IPS DF 6.9 (cell line): Measurements from ENCODE around the gene SH3RF2.

ENCODE experiments used
- DNase-seq: peaks from one replicate; pipeline ENCODE4 v3.0.0-alpha.2; 2013; ENCODE audit warnings: low read depth, low spot score
- H3K27ac ChIP-seq: one replicate; pipeline ENCODE4 v1.5.1; 2013; ENCODE audit warnings: low read length, control low read depth
- H3K27me3 ChIP-seq: 2 replicates; pipeline ENCODE4 v1.6.1; 2013; ENCODE audit warnings: mild to moderate bottlenecking, low read length; ENCODE audit not compliant: control insufficient read depth, insufficient read depth
- H3K36me3 ChIP-seq: 2 replicates; pipeline ENCODE4 v1.6.1; 2013; ENCODE audit warnings: low read length; ENCODE audit not compliant: control insufficient read depth, insufficient read depth
- H3K4me1 ChIP-seq: 2 replicates; pipeline ENCODE4 v1.6.1; 2013; ENCODE audit warnings: low read length; ENCODE audit not compliant: control insufficient read depth, insufficient read depth
- H3K4me3 ChIP-seq: 2 replicates; pipeline ENCODE4 v1.5.1; 2013; ENCODE audit warnings: mild to moderate bottlenecking, low read length
- H3K9me3 ChIP-seq: 2 replicates; pipeline ENCODE4 v1.6.1; 2013; ENCODE audit warnings: low read length, inconsistent platforms; ENCODE audit not compliant: control insufficient read depth, insufficient read depth
- WGBS: extraction: QIAGEN DNeasy Blood & Tissue Kit; methylation state at CpG from one replicate; pipeline ENCODE4 v1.1.7; 2013; ENCODE audit warnings: mixed read lengths, missing lambda C conversion rate; ENCODE audit not compliant: insufficient read length, insufficient coverage; 5-methylcytosine and 5-hydroxymethylcytosine counted together

SH3RF2 gene

DNA sequence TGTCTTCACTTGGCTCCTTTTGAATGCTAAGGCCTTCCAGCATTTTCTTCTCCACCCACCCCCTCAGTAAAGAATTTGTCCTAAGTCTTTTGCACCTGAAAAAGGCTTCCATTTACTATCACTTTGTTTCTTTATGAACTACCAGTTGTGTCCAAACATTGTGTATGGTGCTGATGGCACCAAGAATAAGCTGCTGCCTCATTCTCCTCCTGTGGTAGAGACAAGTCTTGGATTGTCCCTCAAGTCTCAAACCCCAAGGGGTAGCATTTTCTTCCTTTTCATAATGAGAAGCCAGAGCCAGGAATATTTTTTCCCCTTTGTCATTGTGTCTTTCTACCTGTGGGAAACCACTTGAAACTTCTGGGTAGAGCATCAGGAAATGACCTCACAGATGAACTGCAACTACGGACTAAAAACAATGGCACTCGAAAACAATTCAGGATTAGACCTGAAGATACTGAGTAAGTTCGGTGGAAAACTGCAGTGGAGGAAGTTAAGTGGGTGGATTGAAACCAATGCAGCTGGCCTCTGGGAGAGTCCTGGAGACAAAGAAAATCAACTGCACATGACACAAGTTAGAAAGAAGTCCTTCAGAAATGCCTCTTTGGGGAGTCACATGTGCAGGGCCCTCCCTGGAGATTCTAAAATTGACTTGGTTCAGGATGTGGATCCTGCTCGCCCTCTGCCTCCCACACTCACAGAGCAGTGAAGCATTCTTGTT is 80.5 kb downstream of the SH3RF2 start:
- H3K36me3 ChIP-seq, result no peaks in the 10 kb centered on the region
- no peaks in the 10 kb centered on the region for H3K4me1 ChIP-seq
- H3K27ac ChIP-seq, result no peak overlapping the region
- DNase-seq, result no peak
- no peaks in the 10 kb centered on the region for H3K9me3 ChIP-seq
- WGBS, result no CpG with 5 or more reads among the region's 4 CpGs
- H3K4me3 ChIP-seq, result no peak overlapping the region
- H3K27me3 ChIP-seq, result no peaks in the 10 kb centered on the region

DNA sequence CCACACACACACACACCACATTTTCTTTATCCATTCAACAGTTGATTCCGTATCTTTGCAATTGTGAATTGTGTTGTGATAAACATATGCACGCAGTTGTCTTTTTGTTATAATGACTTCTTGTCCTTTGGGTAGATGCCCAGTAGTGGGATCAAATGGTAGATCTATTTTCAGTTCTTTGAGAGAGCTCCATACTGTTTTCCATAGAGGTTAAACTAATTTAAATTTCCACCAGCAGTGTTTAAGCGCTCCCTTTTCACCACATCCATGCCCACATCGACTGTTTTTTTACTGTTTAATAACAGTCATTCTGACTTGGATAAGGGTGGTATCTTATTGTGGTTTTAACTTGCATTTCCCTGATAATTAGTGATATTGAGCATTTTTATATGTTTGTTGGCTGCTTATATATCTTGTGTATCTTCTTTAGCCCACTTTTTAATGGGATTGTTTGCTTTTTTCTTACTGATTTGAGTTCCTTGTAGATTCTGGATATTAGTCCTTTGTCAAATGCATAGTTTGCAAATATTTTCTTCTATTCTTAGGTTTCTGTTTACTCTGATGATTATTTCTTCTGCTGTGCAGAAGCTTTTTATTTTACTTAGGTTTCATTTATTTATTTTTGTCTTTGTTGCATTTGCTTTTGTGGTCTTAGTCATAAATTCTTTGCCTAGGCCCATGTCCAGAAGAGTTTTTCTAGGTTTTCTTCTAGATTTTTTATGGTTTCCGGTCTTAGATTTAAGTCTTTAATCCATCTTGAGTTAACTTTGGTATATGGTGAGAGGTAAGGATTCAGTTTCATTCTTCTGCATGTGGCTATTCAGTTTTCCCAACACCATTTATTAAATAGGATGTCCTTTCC is 82.4 kb downstream of the SH3RF2 start:
- Histone ChIP-seq H3K9me3 (no peaks in the 10 kb centered on the region), H3K36me3 (no peaks in the 10 kb centered on the region), H3K4me1 (no peaks in the 10 kb centered on the region), H3K27me3 (no peaks in the 10 kb centered on the region), H3K27ac (no peak overlapping the region), H3K4me3 (no peak overlapping the region)
- no peak for DNase-seq
- no CpG with 5 or more reads among the region's 5 CpGs for WGBS

DNA sequence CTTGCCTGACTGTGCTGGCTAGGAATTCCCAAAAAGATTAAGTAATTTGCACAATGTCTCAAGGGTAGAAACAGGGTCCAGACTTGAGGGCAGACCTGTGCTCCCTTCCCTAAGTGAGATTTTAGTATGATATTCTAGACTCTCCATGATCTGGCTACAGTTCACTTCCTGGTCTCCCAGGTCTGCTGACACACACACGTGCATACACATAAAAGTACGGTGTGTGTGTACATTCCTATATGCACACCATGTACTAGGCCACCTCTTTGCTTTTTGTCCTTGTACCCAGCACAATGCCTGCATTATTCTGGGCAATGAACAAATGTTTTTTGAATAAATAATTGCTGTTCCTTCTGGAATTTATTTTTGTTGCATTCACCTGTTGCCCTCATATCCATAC is 83.7 kb downstream of the SH3RF2 start:
- no CpG with 5 or more reads among the region's 2 CpGs for WGBS
- no peaks in the 10 kb centered on the region for H3K9me3 ChIP-seq
- no peak overlapping the region for H3K4me3 ChIP-seq
- no peak overlapping the region for H3K27ac ChIP-seq
- H3K4me1 ChIP-seq, result peaks cover under 1% of the 10 kb centered on the region; the same call in 1 of the 2 replicates
- no peaks in the 10 kb centered on the region for H3K36me3 ChIP-seq
- DNase-seq, result no peak
- H3K27me3 ChIP-seq, result no peaks in the 10 kb centered on the region

DNA sequence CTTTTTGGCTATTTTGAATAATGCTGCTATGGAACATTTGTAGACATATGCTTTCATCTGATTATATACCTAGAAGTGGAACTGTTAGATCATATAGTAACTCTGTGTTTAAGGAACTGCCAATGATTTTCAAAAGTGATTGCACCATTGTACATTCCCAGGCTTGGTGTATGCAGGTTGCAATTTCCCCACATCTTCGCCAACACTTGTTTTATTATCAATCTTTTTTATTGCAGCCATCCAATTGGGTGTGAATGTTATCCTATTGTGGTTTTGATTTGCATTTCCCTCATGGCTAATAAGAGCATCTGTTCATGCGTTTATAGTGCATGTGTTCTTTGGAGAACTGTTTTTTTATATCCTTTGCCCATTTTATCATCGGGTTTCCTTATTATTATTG is 87.7 kb downstream of the SH3RF2 start:
- Histone ChIP-seq H3K27ac (no peak overlapping the region), H3K4me3 (no peak overlapping the region), H3K36me3 (no peaks in the 10 kb centered on the region), H3K27me3 (no peaks in the 10 kb centered on the region), H3K9me3 (no peaks in the 10 kb centered on the region), H3K4me1 (peaks cover 4% of the 10 kb centered on the region; the same call in 1 of the 2 replicates)
- no CpG with 5 or more reads among the region's 3 CpGs for WGBS
- no peak for DNase-seq

DNA sequence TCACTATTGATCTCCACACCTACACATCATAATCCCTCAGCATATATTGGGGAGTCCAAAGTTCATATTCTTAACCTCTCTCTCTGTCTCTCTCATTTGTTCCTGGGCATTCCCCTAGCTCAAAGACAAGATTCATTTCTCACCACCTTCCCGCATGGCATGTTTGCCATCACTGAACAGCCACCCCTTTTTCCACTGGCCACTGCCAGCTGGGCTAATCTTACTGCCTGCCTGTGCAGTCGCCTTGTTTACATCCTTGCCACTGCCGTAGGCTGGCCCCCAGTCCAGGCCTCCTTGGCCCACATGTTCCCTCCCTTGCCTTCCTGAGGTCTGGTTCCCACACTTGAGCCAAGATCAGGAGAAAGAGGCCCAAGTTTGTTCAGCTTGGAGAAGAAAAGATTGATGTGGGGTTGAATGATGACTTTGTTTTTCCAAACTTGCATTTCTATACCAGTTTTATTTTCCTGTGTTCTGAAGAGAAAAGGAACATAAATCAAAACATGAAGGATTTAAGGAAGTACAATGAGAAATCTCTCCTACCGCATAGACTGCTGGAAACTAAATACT is 88.8 kb downstream of the SH3RF2 start:
- H3K9me3 ChIP-seq, result no peaks in the 10 kb centered on the region
- WGBS, result no CpG with 5 or more reads among the region's 4 CpGs
- no peaks in the 10 kb centered on the region for H3K27me3 ChIP-seq
- peaks cover 4% of the 10 kb centered on the region; the same call in 1 of the 2 replicates for H3K4me1 ChIP-seq
- DNase-seq, result no peak
- H3K4me3 ChIP-seq, result no peak overlapping the region
- no peak overlapping the region for H3K27ac ChIP-seq
- H3K36me3 ChIP-seq, result no peaks in the 10 kb centered on the region

DNA sequence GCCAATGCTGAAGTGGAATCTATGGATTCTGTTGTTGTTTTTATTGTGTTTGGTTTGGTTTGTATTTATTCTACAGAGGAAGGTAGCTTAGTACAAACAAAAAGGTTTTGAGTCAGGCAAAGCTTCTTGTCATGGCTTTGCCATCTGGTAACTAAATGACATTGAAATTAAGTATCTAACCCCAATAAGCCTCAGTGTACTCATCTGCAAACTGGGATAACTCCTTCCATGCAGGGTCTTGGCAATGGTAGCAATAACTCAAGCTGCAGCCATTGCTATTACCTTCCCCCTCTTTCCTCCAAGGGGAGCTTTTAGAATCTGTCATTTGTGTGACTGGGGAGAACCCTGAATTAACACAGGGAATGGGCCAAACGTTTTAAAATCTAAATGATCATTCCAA is 89.3 kb downstream of the SH3RF2 start:
- Histone ChIP-seq H3K27me3 (no peaks in the 10 kb centered on the region), H3K4me3 (no peak overlapping the region), H3K9me3 (no peaks in the 10 kb centered on the region), H3K4me1 (peaks cover 4% of the 10 kb centered on the region; the same call in 1 of the 2 replicates), H3K36me3 (no peaks in the 10 kb centered on the region), H3K27ac (no peak overlapping the region)
- WGBS, result no CpG with 5 or more reads among the region's 1 CpG
- no peak for DNase-seq

DNA sequence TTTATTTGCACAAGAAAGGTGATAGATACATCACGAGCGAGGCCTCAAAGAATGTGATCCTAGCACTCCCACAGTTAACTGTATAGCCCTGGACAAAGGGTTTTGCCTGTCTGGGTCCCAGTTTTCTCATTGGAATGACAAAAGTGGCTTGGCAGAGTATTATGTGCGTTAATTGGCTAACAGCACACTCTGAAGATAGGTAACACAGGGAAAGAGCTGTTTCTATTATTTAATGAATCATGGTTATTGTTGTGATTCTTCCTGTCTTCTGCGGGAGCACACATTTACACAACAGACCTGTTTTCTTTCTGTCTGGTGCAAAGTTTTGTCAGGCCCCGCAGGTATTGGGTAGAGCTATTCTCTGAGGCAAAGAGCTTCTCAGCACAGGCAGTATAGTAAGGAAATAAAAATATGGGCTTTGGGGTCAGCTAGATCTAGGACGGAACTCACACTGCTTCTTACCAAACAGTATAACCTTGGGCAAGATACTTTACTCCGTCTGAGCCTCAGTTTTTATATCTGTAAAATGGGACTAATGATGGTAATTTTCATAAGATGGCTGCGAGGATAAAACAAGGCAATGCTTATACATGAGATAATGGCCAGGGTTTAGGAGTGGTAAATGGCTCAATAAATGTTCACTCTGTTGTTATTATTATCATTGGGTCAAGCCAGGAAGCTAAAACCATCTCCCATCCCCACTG is 90.1 kb downstream of the SH3RF2 start:
- no peaks in the 10 kb centered on the region for H3K27me3 ChIP-seq
- no peaks in the 10 kb centered on the region for H3K36me3 ChIP-seq
- no peaks in the 10 kb centered on the region for H3K9me3 ChIP-seq
- no peak overlapping the region for H3K27ac ChIP-seq
- WGBS, result no CpG with 5 or more reads among the region's 8 CpGs
- DNase-seq, result no peak
- peaks cover 4% of the 10 kb centered on the region; the same call in 1 of the 2 replicates for H3K4me1 ChIP-seq
- no peak overlapping the region for H3K4me3 ChIP-seq

DNA sequence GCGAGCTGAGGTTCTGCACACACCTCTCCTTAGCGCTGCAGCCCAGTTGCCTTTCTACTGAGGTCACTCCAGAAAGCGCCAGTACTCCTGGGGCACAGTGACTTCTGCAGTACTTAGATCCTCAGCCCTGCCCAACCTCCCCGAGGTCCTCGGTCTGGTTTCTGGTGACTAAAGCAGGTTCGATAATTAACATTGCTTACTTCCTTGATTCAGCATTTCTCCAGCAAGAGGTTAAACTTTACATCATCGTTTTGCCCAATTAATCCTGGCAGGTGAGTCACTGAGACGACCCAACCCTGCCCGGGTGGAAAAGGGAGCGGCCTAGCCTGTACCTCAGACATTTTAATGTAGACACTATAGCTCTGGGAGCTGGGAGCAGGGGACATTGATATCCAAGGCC is 91.4 kb downstream of the SH3RF2 start:
- H3K27ac ChIP-seq, result no peak overlapping the region
- no peak overlapping the region for H3K4me3 ChIP-seq
- no peaks in the 10 kb centered on the region for H3K9me3 ChIP-seq
- DNase-seq, result no peak
- H3K36me3 ChIP-seq, result no peaks in the 10 kb centered on the region
- H3K4me1 ChIP-seq, result peaks cover 4% of the 10 kb centered on the region; the same call in 1 of the 2 replicates
- no CpG with 5 or more reads among the region's 10 CpGs for WGBS
- no peaks in the 10 kb centered on the region for H3K27me3 ChIP-seq

DNA sequence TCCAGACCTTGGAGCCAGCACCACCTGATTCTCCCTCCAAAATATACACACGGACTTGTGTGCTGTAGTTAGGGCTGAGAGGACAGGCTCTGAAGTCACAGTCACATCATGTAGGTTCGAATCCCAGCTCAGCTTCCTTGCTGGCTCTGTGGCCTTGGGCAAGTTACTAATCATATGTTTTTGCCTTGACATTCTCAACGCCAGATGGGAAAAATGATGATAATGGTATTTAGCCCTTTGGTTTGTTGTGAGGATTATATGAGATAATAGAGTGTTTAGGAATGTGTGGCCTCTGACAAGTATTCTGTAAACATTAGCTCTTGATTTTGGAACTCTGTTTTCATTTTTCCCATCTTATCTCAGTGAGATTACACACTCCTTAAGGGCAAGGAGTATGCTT is 96.5 kb downstream of the SH3RF2 start:
- no peak overlapping the region for H3K27ac ChIP-seq
- no peaks in the 10 kb centered on the region for H3K9me3 ChIP-seq
- DNase-seq, result no peak
- no CpG with 5 or more reads among the region's 3 CpGs for WGBS
- no peaks in the 10 kb centered on the region for H3K27me3 ChIP-seq
- no peaks in the 10 kb centered on the region for H3K36me3 ChIP-seq
- H3K4me1 ChIP-seq, result no peaks in the 10 kb centered on the region
- no peak overlapping the region for H3K4me3 ChIP-seq

DNA sequence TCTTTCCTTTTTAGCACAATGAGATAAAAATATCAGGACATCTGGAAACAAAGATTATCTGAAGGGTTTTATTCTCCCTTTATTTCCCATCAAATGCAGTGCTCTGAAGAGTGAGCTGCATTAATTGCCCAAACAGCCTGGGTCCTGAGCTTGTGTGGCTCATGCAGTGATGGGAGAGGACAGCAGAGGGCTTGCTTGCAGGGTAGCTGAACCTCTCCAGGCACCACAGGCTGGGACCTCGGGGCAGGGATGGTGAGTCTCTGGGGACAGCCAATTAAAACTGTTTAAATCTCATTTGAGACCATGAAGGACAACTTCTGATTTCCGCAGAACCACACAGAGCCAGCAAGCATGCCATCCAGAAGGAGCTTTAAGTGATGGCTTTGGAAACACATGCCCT is 97.7 kb downstream of the SH3RF2 start:
- Histone ChIP-seq H3K27me3 (no peaks in the 10 kb centered on the region), H3K9me3 (no peaks in the 10 kb centered on the region), H3K4me3 (no peak overlapping the region), H3K36me3 (no peaks in the 10 kb centered on the region), H3K27ac (no peak overlapping the region), H3K4me1 (no peaks in the 10 kb centered on the region)
- DNase-seq, result no peak
- WGBS, result no CpG with 5 or more reads among the region's 2 CpGs
